ENCODE measurements around the gene TLCD5.

TLCD5 gene

DNA sequence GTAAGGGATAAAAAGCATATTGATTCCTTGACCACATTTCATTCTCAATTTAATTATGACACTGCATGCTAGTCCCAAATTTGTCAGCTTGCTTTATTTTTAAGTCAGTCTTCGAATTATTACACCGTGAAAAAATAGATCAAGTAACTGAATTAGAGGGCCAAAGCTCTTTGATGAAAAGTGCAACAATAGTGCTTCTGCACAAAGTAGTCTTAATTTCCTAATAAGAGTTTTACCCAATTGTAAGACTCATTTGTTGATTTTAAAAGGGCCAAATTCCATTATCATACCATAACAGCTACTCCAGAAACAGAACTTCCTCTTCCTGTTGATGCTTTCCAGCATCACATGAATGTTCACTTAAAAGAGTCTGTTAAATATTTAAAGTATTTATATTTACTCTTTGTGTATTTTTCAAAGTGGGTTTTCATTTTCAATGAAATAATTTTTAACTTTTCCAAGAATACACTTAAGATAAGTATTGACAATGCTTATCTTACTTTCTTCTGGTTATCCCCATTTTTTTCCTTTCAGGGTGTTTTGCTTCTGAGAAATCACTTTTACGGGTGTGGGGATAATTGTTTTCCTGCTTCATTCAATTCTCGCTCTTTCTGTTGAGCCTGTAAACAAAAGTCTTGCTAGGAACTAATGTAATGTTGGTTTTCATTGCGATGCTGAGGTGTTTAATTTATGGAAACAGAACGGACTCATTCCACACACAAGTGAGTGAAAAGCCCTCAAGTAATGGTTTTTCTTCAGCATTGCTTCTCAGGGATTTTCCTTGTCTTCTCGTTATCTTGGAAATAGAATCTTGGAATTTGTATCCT lies 13.2 kb downstream of the TLCD5 start:
- no peak for DNase-seq

- DNase-seq = no peak
Measured at GRCh38 chr11:120339394-120339890, 14.3 kb downstream of the TLCD5 start.

GRCh38 chr11:120340529-120340928 lies 15.4 kb downstream of the TLCD5 start:
- no peak for DNase-seq

DNA sequence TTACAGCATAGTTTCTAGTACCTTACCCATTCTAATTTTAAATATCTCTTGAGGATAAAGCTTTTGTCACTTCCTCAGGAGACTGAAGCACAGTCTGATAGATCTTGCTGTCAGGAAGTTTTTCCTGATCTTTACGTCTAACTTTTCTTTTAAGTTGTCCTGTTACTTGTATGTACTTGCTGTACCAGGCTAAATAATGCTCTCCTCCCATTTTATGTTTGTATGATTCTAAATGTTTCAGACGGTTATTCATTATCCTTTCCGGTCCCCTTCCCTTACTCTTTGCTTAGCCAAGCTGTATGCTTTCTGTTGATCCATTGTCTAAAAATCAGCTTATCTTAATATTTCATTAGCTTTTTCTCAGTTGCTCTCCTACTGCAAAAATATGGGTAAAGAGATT lies 17.1 kb downstream of the TLCD5 start:
- no peak for DNase-seq

DNA sequence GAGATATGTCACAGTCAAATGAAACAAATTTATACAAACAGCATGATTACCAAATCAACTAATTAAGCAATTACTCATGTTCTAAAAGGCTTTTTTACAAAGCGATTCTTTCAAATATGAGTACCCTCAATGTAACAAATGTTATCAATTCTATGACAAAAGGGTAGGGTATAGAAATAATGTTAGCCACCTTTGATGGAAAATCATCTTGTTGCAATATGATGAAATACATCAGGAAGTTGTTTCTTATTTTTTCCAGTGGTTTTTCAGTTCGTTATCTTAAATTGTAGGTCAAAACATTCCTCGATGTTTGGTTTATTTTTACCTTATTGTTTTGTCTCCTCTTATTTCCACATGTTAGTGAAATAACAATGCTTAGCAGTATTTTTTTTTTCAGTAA lies 17.6 kb downstream of the TLCD5 start:
- no peak for DNase-seq

GRCh38 chr11:120343429-120343828 lies 18.3 kb downstream of the TLCD5 start:
- no peak for DNase-seq

GRCh38 chr11:120344302-120345004 lies 19.4 kb downstream of the TLCD5 start:
- no peak for DNase-seq

DNA sequence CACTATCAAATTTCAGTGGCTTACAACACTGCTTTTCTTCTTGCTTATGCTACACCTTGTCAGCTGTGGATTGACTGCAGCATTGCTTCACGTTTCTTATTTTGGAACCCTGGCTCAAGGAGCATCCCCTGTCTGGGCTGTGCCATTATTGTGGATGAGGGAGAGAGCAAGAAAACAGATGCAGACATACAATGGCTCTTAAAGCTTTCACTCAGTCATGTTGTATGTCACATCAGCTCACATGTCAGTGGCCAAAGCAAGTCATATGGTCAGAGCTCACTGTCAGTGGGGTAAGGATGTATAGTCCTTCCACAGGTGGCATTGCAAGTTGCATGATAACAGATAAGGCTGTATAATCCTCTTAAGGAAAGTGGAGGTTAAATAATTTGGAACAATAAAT lies 21.1 kb downstream of the TLCD5 start:
- no peak for DNase-seq

DNA sequence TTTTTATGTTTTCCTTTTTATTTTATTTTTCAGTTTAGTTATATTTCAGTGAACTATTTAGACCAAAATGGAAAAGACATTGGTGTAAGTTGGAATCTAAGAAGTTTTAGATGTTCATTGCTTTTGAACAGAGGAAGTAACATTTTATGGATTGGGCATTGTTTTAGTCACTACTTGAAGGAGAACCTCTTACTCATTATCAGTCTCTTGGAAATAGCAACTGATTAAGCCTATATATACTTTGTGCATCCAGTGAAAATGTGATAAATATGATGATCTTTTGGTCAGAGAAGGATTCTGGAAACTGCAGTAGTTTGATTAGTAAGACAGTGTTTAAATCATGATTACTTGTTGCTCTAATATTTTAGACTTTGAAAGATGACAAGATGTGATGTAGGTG lies 25.5 kb downstream of the TLCD5 start:
- no peak for DNase-seq

DNA sequence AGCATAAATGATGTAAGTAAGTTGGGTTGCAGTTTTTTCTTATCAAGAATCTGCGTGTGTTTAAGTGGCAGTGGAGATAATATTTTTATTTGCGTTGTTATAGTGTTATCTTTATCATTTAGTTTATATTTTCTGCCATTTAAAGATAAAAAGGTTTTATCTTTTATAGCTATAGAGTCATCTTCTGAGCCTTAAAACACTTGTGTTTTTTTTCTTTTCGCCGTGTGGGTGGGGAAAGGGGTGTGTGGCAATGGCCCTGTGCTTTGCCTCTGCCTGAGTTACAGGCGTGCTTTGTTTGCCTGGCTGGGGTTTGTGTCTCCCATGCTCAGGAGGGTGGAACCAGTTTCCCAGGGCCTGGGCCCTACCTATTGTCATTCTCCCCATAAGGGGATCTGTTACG lies 27.3 kb downstream of the TLCD5 start:
- DNase-seq = no peak

- DNase-seq = no peak
Measured at GRCh38 chr11:120354068-120354467, 29.0 kb downstream of the TLCD5 start.

DNA sequence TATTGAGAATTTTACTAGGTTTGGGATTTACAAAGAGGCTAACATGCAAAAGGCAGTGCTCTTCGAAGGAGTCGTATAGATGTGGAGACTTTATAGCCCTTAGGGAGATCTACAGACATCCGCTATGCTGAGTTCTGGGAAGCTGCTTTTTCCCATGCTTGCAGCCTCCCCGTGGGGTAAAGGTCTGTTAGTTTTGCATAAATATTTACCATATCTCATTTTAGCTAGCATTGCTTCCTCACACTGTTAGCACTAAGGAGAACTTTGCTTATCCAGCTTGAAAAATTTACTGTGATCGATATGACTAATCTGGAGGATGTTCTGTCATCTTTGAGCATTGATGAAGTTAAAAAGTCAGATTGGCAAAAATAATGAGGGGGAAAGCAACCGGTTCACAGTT lies 29.7 kb downstream of the TLCD5 start:
- no peak for DNase-seq

DNA sequence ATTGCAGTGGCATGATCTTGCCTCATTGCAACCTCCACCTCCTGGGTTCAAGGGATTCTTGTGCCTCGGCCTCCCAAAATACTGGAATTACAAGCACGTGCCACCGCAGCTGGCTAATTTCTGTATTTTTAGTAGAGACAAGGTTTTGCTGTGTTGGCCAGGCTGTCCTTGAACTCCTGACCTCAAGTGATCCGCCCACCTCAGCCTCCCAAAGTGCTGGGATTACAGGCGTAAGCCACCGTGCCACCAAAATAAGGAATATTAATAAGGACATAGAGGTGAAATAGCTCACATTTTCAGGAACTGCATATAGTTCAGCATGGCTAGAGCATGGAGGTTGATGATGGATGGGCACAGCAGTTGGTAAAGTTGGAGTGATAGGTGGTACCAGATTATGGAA lies 32.5 kb downstream of the TLCD5 start:
- DNase-seq = no peak

- no peak for DNase-seq
Measured at GRCh38 chr11:120358729-120359128, 33.6 kb downstream of the TLCD5 start.

GRCh38 chr11:120363436-120363835 lies 38.3 kb downstream of the TLCD5 start:
- DNase-seq = no peak

- DNase-seq = no peak
Measured at GRCh38 chr11:120365512-120365911, 40.4 kb downstream of the TLCD5 start.

GRCh38 chr11:120372296-120372695 lies 47.2 kb downstream of the TLCD5 start:
- DNase-seq = no peak

GRCh38 chr11:120375076-120375475 lies 50.0 kb downstream of the TLCD5 start:
- DNase-seq = no peak

DNA sequence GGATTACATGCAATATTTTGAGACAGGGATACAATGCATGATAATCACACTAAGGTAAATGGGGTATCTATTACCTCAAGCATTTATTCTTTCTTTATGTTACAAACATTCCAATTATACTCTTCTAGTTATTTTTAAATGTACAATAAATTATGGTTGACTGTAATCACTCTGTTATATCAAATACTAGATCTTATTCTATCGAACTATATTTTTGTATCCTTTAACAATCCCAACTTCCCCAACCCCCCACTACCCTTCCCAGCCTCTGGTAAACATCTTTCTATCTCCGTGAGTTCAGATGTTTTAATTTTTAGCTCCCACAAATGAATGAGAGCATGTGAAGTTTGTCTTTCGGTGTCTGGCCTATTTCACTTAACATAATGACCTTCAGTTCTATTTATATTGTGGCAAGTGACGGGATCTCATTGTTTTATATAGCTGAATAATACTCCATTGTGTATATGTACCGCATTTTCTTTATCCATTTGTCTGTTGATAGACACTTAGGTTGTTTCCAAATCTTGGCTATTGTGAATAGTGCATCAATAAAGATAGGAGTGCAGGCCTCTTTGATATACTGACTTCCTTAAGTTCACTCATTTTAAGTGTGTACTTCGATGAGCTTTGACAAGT lies 51.6 kb downstream of the TLCD5 start:
- DNase-seq = no peak

DNA sequence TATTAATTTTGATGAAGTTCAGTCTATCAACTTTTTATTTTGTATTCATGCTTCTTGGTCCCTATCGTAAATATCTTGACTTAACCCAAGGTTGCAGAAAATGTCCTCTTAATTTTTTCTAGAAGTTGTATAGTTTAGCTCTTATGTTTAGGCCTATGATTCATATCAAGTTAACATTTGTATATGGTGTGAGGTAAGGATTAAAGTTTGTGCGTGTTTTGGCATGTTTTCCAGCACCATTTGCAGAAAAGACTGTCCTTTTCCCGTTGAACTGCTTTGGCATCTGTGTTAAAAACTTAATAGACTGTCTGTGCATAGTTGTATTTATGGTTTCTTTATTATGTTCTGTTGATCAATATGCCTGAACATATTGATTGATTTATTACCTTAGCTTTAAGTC lies 53.4 kb downstream of the TLCD5 start:
- no peak for DNase-seq

DNA sequence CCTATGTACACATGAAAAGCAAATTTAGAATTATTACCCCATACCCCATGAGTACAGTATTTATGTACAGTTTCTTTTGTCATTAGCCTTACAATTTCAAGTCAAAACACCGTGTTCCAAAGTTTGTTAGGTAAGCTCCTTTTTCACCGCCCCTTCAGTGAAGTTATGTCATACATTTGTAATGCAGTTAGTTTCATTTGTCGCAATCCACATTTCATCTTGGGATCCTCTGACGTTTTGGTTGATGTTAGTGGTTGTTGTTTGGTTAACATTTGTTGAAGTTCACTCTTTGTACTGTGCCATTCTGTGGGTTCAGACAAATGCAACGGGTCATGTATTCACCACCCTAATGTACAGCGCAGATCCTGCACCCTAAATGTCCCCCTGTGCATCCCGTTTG lies 56.3 kb downstream of the TLCD5 start:
- DNase-seq = no peak

All from GOT3 (cell line).